Measurements from ENCODE around the gene MSGN1.
A peak's percentile ranks its signal among the peaks of the same experiment; 100 is the strongest.

Gene MSGN1

GRCh38 chr2:17850151-17850550, 33.9 kb downstream of the MSGN1 start:
- DNase-seq = no peak

GRCh38 chr2:17851731-17852585, 35.7 kb downstream of the MSGN1 start:
- DNase-seq = peak; percentile 6

GRCh38 chr2:17853799-17854198, 37.5 kb downstream of the MSGN1 start:
- no peak for DNase-seq

- no peak for DNase-seq
These were observed 40.8 kb downstream of the MSGN1 start for GRCh38 chr2:17857021-17857420.

- no peak for DNase-seq
These were observed 41.8 kb downstream of the MSGN1 start for GRCh38 chr2:17858064-17858463.

GRCh38 chr2:17863539-17863938, 47.3 kb downstream of the MSGN1 start:
- DNase-seq = no peak

GRCh38 chr2:17864676-17865075, 48.4 kb downstream of the MSGN1 start:
- DNase-seq = no peak

- DNase-seq = no peak
These were observed 50.9 kb downstream of the MSGN1 start for GRCh38 chr2:17867133-17867532.

Measured in NCI-H1092 (cell line).